HG02678 (cell line): ENCODE measurements around the gene ETF1.
A peak's percentile ranks its signal among the peaks of the same experiment; 100 is the strongest.

Experiments
- ATAC-seq: cut with Tn5 transposase; IDR thresholded peaks from one replicate; pipeline ENCODE4 v1.9.1; 2021; ENCODE audit warnings: mild to moderate bottlenecking, moderate library complexity; ENCODE audit not compliant: unreplicated experiment

The ETF1 gene

DNA sequence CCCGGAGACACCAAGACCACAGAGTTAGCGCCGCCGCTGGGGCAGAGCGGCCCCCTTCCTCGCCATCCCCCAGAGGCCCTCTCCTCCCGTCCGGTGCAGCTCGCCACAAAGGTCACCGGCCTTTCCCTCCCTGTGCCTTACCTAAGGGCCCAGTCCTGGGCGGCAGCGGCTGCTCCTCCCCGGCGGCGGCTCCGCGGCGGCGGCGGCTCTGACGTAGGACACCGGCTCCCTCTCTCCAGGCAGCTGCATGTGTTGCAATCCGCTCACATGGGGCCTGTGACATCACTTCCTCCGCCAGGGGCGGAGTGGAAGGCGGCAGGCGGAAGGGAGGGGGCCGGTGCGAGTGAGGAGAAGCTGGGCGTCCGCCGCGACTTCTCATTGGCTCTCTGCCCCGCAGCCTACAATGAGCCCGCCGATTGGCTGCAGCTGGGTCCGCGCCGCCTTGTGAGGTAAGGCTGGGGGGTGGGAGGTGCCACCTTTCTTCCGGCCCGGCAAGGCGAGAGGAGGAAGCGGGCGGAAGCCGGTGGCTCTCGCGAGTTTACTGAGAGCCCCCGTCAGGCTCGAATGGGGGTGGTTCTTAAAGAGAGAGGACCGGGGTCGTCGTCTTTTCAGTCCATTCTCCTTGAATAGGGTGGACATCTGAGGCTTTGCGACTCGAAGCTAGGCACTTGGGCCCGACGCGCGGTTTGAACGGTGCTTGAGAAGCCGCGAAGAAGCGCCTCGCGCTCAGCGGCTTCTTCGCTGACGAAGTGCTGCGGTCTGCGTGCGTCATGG is at the start of gene ETF1:
ETF1 (minus strand) TSS at position 281 of the 774 bp plus-strand sequence. CDS start 318 bp downstream, outside the sequence.
- ATAC-seq, result peak; percentile 92

DNA sequence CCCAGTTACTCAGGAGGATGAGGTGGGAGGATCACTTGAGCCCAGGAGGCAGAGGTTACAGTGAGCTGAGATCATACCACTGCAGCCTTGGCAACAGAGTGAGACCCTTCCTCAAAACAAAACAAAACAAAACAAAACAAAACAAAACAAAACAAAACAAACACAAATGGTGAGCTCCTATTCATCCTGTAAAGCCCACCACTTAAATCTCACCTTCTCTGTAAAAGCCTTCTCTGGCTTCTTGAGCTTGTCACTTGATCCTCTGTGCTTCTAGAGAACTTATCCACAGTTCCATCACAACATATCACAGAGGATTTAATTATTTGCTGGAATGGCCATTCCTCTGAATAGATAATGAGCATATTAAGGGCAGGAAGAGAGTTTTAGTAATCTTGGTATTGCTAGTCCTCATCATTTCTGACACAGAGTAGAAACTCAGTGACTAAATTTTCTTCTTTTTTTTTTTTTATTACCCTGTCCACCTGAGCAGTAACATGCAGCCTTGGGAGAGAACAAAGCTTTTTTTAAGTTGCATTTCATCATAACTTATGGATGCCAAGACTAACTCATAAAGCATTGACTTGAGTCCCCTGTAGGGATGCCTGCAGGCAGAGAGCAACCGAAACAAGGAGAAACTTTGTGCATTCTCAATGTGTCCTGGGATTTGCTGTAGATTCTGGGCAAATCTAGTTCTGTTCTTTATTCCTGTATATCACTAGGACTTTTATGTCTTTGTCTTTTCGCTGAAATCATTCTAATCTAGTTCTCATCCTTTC is 45.2 kb upstream of the ETF1 start:
- ATAC-seq, result no peak

DNA sequence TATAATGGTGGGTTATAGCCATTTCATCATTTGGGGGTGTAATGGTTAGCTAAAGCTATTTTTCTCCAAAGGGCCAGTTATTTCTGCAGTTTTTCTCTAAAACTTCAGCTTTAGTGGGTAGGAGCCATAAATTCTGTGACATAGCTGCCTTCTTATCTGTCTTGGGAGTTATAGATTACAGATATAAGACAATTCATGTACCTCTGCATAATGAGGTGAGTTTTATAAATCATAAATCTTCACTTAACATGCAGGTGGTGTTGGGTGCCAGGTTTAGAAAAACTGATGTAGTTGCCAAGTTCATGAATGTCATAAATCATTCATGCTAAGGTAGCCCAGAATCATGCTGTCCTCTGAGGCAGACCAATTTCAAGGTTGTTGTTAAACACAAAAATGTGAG is 42.1 kb upstream of the ETF1 start:
- no peak for ATAC-seq

DNA sequence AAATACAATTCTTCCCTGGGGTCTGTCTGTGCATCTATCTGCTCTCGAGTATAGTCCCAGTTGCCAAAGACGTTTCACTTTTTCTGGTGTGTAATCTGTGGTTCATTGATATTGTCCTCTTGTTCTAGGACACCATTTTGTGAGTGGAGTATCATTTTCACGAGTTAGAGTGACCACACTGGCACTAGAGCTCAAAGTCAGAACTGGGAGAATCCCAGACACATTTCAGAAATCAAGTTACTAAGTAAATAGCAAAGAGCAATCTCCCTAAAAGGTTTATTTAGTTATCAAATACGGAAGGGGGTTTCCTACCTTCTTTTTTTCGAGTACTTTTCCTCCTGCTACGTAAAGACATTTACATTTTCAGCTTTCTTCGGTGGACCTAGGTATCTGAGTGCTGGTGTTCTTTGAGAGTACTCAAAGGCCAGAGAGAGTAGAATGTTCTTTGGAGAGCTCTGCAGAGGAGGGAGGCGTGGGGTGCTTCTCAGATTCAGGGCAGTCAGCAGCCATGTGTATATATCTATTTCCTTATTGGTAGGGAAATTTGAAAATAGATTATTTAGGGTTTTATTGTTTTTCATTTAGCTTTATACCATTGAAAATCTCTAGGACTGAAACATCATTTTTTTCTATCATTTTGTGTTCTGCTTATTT is 41.1 kb upstream of the ETF1 start:
- no peak for ATAC-seq

DNA sequence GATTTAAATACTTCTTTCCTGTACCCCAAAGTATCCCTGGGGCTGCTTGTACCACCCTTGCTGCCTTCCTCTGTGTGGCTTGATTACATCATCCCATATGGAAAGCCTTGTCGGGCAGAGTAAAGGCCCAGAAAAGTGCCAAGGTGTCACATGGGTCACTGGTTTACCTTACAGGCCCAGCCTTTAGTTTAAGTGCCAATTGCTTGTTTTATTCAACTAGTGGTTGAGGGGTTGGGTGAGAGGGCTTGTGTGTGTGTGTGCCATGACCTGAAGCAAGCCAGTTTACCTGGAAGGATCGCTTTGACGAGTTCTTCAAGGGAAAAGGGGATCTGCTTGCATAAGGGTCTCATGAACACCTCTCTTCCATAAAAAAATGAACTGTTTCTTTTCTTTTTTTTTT is 39.9 kb upstream of the ETF1 start:
- ATAC-seq, result no peak

DNA sequence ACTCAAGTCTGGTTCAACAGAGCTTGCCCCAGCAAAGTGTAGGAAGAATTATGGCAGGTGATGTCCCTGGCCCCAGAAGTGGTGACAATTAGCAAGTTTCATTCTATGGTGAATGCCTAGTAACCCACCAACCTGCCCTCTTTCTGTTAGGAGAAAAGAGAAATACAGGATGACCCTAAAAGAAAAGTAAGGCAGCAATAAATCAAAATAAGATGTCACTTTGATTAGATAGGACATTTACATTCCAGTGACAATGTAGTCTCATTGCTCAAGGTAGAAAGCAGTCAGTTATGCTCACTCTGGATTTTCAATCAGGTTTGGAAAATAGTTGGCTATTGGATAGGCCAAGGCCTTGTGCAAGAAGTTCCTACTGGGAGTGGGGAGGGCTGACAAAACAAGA is 37.7 kb upstream of the ETF1 start:
- ATAC-seq, result no peak

GRCh38 chr5:138580001-138580400 is 37.0 kb upstream of the ETF1 start:
- ATAC-seq, result no peak

DNA sequence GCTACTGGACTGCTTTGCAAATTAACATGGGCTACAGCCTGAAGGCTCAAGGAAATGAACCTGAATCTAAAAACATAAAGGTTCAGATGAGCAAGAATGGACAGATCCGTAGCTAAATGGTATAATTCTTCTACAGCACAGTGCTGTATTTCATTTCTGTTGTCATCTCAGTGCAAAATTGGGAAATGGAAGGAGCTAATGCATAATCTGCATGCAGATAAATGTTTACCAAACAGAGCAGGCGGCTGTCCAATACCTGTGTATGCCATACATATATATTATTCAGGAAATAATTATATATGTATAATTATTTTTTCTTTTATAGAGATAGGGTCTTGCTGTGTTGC is 36.5 kb upstream of the ETF1 start:
- no peak for ATAC-seq

DNA sequence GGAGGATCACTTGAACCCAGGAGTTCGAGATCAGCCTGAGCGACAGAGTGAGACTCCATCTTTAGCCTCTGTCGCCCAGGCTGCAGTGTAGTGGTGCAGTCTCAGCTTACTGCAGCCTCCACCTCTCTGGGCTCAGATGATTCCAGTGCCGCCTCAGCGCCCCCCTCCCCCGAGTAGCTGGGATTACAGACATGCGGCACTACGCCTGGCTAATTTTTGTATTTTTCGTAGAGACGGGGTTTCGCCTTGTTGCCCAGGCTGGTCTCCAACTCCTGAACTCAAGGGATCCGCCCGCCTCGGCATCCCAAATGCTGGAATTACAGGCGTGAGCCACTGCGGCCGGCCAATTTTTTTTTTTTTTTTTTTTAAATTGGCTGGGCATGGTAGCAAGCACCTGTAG is 34.4 kb upstream of the ETF1 start:
- no peak for ATAC-seq

GRCh38 chr5:138575194-138576015 is 32.4 kb upstream of the ETF1 start, which contains the start of gene HSPA9:
HSPA9 (minus strand) TSS chr5:138575401; CDS start chr5:138575318, 83 bp downstream.
- peak; percentile 84 for ATAC-seq

DNA sequence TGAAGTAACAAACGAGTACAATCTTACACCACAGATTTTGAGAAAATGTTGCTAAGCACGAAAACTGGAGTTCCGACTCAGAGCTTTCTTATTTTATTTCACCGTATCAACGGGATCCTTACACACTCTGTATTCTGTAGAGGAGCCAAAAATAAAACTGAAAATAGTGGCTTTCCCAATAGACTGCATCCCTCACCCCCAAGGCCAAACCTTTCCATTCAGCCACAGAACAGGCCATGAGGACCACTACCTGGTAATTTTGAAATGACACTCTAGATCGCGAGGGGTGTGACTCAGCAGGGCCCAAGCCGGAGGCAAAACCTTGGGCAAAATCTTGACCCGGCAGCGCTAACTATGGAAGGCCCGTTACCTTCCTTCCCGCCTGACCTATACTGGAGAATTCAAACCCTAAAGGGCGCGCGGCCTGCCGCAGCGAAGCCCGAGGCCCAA is 31.7 kb upstream of the ETF1 start:
- ATAC-seq, result no peak

GRCh38 chr5:138573949-138574670 is 31.1 kb upstream of the ETF1 start:
- no peak for ATAC-seq

GRCh38 chr5:138573223-138573622 is 30.2 kb upstream of the ETF1 start:
- no peak for ATAC-seq

DNA sequence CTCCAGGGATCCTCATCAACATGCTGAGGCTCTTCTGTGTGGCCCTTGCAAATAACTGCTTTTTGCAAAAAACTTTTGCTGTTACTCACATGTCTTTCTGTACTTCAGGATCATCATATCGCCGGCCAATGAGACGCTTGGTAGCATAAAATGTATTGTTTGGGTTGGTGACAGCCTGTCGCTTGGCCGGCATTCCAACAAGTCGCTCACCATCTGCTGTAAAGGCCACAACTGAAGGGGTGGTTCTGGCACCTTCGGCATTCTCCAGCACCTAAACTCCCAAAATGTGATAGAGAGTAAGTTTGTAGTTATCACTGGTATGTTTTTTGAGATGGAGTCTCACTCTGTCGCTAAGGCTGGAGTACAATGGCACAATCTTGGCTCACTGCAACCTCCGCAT is 27.8 kb upstream of the ETF1 start:
- ATAC-seq, result no peak

DNA sequence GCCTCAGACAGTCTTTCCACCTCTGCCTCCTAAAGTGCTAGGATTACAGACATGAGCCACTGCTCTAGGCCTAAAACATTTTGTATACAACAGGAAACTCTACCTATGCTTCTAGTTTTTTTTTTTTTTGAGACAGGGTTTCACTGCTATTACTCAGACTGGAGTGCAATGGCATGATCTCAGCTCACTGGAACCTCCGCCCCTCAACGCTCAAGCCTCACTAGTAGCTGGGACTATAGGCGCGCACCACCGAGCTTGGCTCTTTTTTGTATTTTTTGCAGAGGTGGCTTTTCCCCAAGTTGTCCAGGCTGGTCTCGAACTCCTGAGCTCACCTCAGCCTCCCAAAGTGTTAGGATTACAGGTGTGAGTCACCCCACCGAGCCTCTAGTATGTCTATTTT is 26.7 kb upstream of the ETF1 start:
- ATAC-seq, result no peak

GRCh38 chr5:138568061-138568824 is 25.2 kb upstream of the ETF1 start:
- ATAC-seq, result no peak

DNA sequence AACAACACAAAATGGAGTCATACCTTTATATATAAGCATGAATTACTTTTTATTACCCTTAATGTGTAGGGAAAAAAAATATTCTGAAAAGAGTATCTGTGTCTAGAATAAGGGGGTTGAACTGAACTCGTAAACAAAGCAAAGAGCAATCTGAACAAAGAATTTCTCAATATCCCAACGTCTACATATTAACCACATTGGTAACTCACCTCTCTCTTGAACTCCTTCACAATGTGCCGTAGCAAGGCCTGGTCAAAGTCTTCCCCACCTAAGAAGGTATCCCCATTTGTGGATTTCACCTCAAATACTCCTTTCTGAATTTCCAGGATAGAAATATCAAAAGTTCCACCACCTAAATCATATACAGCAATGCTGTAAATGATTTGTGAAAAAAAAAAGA is 23.8 kb upstream of the ETF1 start:
- no peak for ATAC-seq

DNA sequence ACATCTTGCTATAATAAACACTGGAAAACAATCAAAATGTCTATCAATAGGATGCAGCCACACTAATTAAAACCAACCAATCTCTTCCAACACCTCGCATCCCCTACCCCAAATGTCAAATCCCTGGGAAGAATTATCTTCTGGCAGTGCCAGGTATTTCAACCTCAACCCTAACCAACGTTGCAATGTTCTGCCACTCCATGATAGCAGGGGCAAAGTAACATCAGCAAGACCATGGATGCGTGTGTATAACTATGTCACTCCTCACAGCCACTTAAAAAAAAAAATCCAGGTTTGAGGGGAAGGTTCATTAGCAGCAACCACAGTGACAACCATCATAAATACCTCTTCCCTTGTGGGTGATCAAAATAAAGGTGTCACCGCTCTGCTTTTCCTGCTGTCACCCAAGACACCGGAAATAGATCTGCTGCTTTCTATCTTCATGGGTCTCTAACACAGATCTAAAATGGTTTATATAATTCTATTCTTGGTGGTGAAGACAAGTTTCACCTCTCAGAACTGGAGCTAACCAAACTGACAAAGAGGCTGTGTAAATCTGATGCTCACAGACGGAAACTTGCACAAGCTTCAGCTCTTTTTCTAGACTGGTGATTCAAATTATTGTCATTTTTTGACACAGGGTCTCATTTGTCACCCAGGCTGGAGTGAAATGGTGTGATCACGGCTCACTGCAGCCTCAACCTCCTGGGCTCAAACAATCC is 22.2 kb upstream of the ETF1 start:
- ATAC-seq, result no peak

DNA sequence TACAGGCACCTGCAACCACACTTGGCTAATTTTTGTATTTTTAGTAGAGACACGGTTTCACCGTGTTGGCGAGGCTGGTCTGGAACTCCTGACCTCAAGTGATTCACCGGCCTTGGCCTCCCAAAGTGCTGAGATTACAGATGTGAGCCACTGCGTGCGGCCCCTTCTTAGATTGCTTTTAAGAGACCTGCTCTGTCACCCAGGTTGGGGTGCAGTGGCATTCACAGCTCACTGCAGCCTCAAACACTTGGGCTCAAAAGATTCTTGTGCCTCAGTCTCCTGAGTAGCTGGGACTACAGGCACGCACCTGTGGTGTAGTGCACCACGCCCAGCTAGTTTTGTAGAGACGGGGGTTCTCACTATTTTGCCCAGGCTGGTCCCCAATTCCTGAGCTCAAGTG is 21.2 kb upstream of the ETF1 start:
- ATAC-seq, result no peak
